AG09309 (cell line): Measurements from ENCODE around the gene HLX.

ENCODE experiments used
- DNase-seq: peaks from one replicate; pipeline ENCODE4 v3.0.0-alpha.2; 2010; ENCODE audit warnings: low read depth
- H3K4me3 ChIP-seq: 2 replicates; pipeline ENCODE4 v1.5.1; 2011; ENCODE audit warnings: mild to moderate bottlenecking, low read depth, low read length, moderate library complexity; ENCODE audit not compliant: control insufficient read depth
- TF ChIP-seq, protein P1 (sequence below): IDR thresholded peaks from 2 replicates; pipeline ENCODE4 v1.5.1; 2011; ENCODE audit warnings: mild to moderate bottlenecking, low read depth, low read length, inconsistent platforms; ENCODE audit not compliant: insufficient read depth, control insufficient read depth; ENCODE audit errors: missing control alignments

HLX gene

DNA sequence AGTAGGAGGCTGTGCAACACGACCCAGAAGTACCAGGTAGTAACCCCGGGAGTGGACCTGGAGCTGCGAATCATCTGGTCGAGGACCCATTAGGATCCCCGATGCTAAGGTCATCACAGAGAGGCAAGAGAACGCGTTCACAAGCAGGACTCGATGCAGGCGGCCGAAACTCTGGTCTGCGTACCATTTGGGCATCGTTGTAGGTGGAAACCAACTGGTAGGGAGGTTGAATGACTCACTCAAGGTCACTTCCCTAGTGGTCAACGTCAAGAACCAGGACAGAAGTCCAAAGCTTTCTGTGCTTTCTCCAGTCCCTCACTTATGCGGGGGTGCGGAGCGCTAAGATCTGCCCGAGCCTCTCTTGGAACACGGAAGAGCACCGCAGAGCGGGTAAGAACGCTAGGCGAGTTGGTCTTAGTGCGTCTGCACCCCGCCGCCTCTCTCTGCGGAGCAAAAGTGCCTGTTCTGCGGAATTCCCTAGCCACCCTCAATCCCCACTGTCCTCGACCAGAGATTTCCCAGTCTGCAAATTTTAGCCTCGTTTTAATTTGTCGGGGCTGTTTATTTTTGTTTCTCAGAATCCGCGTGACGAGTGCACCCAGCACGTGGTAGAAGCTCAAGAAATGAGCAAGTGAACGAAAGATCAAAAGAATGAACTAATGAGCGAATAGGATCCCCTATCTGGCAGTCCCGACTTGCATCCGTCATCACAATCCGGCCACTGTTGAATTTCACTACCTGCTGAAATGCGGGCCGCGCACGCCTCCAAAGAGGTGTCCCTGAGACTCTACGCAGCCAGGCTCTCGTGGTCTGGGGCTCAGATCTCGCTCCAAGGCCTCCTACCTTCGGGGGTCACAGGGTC is 12.2 kb downstream of the HLX start:
- TF ChIP-seq, protein P1, sequence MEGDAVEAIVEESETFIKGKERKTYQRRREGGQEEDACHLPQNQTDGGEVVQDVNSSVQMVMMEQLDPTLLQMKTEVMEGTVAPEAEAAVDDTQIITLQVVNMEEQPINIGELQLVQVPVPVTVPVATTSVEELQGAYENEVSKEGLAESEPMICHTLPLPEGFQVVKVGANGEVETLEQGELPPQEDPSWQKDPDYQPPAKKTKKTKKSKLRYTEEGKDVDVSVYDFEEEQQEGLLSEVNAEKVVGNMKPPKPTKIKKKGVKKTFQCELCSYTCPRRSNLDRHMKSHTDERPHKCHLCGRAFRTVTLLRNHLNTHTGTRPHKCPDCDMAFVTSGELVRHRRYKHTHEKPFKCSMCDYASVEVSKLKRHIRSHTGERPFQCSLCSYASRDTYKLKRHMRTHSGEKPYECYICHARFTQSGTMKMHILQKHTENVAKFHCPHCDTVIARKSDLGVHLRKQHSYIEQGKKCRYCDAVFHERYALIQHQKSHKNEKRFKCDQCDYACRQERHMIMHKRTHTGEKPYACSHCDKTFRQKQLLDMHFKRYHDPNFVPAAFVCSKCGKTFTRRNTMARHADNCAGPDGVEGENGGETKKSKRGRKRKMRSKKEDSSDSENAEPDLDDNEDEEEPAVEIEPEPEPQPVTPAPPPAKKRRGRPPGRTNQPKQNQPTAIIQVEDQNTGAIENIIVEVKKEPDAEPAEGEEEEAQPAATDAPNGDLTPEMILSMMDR, result no peak
- DNase-seq, result no peak
- H3K4me3 ChIP-seq, result no peak overlapping the region

DNA sequence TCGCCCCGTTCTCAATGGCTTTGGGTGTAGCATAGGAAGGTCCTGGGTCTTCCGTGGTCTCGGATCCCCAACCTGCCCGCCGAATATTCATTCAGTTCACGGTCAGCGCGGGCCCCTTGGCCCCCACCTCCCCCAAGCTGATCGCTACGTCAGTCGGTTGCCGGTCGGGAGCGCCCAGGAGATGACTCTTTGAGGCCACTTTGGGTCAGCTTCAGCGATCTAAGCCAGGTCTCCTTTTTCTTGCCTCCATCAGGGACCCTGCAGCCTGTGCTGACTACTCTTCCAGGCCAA is 12.8 kb downstream of the HLX start:
- DNase-seq, result no peak
- H3K4me3 ChIP-seq, result no peak overlapping the region
- TF ChIP-seq, protein P1, result no peak

DNA sequence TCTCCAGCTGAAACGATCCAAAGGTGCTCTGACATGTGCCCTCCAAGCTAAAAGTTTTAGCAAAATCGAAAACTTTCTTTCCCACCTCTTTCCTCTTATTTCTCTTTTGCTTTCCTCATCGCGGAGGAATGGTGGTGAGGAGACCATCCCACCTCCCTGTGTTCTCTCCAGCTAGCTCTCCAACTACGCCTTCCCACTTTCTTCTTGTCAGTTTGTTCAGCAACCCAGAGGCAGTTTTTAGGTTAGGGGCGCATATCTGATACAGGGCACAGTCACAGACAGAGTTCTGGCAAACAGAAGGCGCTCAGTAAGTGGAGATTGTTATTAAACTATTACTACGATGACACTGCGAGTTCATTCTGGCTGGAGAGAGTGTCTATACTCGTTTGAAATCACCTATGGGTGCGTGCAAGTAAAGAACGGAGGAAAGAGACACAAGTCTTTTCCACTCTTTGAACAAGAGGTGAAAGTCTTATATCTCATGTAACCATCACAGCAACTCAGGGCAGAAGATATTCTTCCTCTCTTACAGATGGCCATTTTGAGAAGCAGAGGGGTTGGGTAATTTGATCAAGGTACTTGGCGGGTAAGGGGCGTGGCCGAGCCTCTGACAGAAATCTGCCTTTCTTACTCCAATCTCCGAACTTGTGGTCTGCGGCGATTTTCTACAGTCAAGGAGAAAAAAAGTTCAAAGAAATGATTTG is 13.9 kb downstream of the HLX start:
- H3K4me3 ChIP-seq, result no peak overlapping the region
- no peak for DNase-seq
- TF ChIP-seq, protein P1, result no peak

DNA sequence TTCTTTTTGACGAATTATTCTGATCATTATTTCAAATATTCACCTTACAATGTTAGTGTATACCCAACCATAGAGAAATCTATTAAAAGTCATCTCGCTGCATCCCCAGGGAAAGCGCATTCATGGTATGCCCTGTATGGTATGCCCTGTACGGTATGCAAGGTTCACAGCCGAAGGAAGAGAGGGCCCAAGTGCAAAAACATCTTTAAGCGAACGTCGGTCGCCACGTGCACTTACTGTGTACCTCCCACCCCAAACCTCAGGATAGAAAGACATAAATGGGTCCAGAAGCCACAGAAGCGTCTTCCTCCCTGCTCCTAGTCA is 14.4 kb downstream of the HLX start:
- DNase-seq, result no peak
- H3K4me3 ChIP-seq, result no peak overlapping the region; the same call in none of the 2 replicates
- TF ChIP-seq, protein P1, result no peak

DNA sequence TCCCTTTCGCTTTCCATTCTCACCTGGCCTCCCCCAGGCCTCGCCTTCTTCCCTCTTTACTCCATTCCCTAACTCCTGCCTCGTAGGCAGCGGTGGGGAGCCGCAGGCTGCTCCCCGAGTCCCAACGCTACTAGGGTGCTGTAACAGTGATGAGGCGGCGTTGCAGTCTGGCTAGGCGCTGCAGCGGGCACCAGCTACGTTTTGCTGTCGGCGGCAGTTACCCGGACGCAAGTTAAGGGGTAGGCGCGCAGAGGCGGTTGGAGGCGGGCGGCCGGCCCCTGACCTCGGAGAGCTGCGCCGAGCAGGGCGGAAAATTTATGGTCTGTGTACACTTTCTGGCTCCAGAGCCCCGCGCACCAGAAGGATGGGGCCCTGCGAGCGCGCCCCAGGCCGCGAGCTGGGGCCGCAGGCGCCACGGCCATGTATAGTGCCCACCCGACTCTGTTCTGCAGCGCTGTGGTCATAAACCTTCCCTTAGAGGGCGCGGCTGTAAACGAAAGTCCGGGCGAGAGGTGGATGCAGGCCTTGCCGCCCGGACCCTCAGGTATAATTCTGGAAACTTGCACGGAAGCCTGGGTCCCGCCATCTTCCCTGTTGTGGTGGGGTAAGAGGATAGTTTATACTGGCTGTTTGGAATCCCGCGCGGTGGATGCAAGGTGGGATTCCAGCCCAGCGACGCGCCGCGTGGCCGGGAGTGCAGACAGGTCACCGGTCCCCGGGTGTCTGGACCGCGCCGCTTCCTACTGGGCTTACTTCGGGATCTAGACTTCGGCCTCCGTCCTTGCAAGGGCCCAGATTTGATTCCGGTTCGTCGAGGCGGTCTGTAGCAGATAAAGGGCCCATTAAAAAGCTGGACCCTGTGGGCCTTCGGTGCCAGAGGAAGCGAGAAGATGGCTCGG is 15.0 kb downstream of the HLX start:
- TF ChIP-seq, protein P1, result no peak
- DNase-seq, result no peak
- H3K4me3 ChIP-seq, result peak overlapping the region; percentile 6

DNA sequence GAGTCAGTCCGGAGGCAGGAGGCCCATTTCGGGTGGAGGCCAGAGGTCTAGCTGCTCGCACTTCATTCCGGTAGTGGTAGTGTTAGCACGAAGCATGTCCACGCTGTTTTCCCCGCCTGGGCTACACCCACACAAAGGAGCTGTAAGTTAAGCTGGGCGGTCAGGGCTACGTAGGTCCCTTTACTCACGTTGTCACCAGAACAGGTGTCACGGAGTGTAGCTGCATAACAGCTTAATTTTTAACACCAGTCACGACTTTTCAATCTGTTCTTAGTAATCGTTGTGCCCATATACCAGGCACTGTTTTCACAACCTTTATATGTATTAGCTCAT is 15.6 kb downstream of the HLX start:
- TF ChIP-seq, protein P1, result no peak
- no peak overlapping the region for H3K4me3 ChIP-seq
- DNase-seq, result no peak
